ENCODE data around the gene CHFR. TPM values are rescaled to one million over a fixed set of nuclear protein-coding genes. Genes with fewer than 3 reads are reported as not detected.

CHFR gene
- total and polyA plus RNA-seq, 11 donors = 10.6 to 33.5 (median 17.4) TPM

DNA sequence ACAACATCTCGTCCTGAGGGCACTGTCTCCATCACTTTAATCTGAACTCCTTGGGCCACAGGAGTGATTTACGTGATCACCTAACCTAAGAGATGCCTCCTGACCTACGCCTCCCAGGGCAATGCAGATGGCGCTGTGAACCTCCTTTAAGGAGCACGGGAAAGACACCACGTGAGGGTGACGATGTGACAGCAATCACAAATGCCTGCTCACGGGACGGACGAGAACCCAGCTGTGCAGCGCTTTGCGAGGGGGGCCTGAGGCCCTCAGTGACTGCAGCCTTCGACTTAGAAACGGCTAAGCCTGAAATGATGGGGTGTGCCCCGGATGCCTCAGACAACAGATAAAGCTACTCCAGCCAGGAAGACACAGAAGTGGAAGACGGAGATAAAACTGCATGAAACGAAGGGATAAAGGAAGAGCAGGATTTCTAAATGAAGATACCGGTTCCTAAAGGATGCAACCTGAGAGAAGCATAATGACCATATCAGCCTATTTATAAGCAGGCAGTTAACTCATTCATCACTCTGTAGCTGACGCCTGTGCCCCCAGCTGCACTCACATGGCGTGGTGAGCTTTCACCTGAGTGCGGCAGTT, 44.9 kb downstream of the CHFR start:
- H3K27me3 ChIP-seq = no peaks in the 10 kb centered on the region
- peaks cover 0 to 85% (median 73%) of the 10 kb centered on the region in 9 donors for H3K36me3 ChIP-seq
- DNase-seq (no peak), ATAC-seq (no peak)
- 87 to 89% (median 88%) methylated on average over 21 of the region's 21 CpGs for WGBS, 4 donors
- H3K9me3 ChIP-seq = no peaks in the 10 kb centered on the region
- H3K27ac ChIP-seq = no peak overlapping the region
- TF ChIP-seq, protein P1, sequence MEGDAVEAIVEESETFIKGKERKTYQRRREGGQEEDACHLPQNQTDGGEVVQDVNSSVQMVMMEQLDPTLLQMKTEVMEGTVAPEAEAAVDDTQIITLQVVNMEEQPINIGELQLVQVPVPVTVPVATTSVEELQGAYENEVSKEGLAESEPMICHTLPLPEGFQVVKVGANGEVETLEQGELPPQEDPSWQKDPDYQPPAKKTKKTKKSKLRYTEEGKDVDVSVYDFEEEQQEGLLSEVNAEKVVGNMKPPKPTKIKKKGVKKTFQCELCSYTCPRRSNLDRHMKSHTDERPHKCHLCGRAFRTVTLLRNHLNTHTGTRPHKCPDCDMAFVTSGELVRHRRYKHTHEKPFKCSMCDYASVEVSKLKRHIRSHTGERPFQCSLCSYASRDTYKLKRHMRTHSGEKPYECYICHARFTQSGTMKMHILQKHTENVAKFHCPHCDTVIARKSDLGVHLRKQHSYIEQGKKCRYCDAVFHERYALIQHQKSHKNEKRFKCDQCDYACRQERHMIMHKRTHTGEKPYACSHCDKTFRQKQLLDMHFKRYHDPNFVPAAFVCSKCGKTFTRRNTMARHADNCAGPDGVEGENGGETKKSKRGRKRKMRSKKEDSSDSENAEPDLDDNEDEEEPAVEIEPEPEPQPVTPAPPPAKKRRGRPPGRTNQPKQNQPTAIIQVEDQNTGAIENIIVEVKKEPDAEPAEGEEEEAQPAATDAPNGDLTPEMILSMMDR (IDR thresholded peaks at IDR 0.05) = no peak
- no peak overlapping the region for H3K4me3 ChIP-seq
- intact Hi-C loops (cut with DNase I) = no loop called here
- H3K4me1 ChIP-seq = peaks cover 0 to 7% (median 0%) of the 10 kb centered on the region in 12 donors

DNA sequence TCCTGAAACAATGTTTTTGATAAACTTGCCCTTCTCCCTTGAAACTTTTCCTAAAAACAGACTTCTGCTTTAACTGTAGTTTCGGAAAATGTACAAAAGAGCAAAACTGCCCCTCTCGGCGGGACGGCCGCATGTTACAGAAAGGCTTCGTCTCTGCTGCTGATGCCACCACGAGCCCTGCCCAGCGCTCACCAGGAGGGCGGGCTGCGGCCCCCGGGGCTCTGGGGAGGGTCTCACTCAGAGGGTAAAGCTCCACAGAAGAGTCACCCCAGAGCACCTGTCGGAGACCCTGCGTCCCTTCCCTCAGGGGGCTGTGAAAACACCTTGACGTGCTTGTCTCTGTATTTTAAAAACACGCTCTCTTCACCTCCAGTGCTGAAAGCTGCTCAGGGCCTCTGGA, 46.3 kb downstream of the CHFR start:
- H3K9me3 ChIP-seq = no peaks in the 10 kb centered on the region
- H3K4me3 ChIP-seq = no peak overlapping the region
- peaks cover 0 to 7% (median 0%) of the 10 kb centered on the region in 12 donors for H3K4me1 ChIP-seq
- H3K36me3 ChIP-seq = peaks cover 0 to 72% (median 61%) of the 10 kb centered on the region in 9 donors
- no peak for TF ChIP-seq POLR2A (IDR thresholded peaks at IDR 0.05)
- TF ChIP-seq, protein P1 (IDR thresholded peaks at IDR 0.05) = no peak
- no peak for DNase-seq
- H3K27me3 ChIP-seq = no peaks in the 10 kb centered on the region
- intact Hi-C loops (cut with DNase I) = no loop called here
- ATAC-seq = no peak
- no peak overlapping the region for H3K27ac ChIP-seq
- WGBS, 4 donors = 93 to 98% (median 95%) methylated on average over 15 of the region's 15 CpGs

- DNase-seq (no peak), ATAC-seq (no peak)
- H3K36me3 ChIP-seq = peaks cover 0 to 66% (median 55%) of the 10 kb centered on the region in 9 donors
- no peaks in the 10 kb centered on the region for H3K9me3 ChIP-seq
- no peak overlapping the region for H3K4me3 ChIP-seq
- no peaks in the 10 kb centered on the region for H3K27me3 ChIP-seq
- no peak overlapping the region for H3K27ac ChIP-seq
- no peak for TF ChIP-seq POLR2A (IDR thresholded peaks at IDR 0.05)
- TF ChIP-seq, protein P1 (IDR thresholded peaks at IDR 0.05) = no peak
- intact Hi-C loops (cut with DNase I) = no loop called here
- WGBS, 4 donors = 89 to 97% (median 92%) methylated on average over 20 of the region's 20 CpGs
- H3K4me1 ChIP-seq = peaks cover 0 to 7% (median 0%) of the 10 kb centered on the region in 12 donors
Measured at GRCh38 chr12:132840536-132840935, 46.9 kb downstream of the CHFR start.

- H3K4me1 ChIP-seq = peaks cover 0 to 7% (median 0%) of the 10 kb centered on the region in 12 donors
- intact Hi-C loops (cut with DNase I) = no loop called here
Measured at GRCh38 chr12:132839558-132840235, 47.7 kb downstream of the CHFR start.

More at GRCh38 chr12:132839558-132840235, 47.7 kb downstream of the CHFR start:
- Histone ChIP-seq H3K9me3 (no peaks in the 10 kb centered on the region), H3K27me3 (no peaks in the 10 kb centered on the region), H3K36me3 (peaks cover 0 to 60% (median 48%) of the 10 kb centered on the region in 9 donors), H3K4me3 (no peak overlapping the region), H3K27ac (no peak overlapping the region)
- 86 to 94% (median 89%) methylated on average over 14 of the region's 14 CpGs for WGBS, 4 donors
- TF ChIP-seq POLR2A (IDR thresholded peaks at IDR 0.05) = no peak
- TF ChIP-seq, protein P1 (IDR thresholded peaks at IDR 0.05) = no peak
- no peak for ATAC-seq
- DNase-seq = no peak

Measured in heart left ventricle (tissue), 16 donors.